ENCODE results near the gene MUC2.

Gene MUC2

DNA sequence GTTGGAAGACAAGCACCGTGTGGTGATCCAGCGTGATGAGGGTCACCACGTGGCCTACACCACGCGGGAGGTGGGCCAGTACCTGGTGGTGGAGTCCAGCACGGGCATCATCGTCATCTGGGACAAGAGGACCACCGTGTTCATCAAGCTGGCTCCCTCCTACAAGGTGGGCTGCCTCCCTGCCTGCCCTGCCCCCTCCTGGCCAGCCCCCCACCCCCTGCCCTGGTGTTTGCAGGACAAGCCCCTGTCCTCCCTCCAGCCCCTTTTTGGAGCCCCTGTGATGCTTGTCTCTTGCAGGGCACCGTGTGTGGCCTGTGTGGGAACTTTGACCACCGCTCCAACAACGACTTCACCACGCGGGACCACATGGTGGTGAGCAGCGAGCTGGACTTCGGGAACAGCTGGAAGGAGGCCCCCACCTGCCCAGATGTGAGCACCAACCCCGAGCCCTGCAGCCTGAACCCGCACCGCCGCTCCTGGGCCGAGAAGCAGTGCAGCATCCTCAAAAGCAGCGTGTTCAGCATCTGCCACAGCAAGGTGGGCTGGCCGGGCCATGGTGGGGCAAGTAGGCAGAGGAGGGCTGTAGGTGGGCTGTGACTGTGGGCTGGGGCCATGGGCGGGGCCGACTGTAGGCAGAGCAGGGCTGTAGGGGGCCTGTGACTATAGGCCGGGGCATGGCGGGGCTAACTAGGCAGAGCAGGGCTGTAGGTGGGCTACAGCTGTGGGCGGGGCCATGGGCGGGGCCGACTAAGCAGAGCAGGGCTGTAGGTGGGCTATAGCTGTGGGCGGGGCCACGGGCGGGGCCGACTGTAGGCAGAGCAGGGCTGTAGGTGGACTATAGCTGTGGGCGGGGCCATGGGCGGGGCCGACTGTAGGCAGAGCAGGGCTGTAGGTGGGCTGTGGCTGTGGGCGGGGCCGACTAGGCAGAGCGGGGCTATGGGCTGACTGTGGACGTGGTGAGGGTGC, 13.6 kb downstream of the MUC2 start:
- no peak for DNase-seq (ENCODE audit: low spot score)

DNA sequence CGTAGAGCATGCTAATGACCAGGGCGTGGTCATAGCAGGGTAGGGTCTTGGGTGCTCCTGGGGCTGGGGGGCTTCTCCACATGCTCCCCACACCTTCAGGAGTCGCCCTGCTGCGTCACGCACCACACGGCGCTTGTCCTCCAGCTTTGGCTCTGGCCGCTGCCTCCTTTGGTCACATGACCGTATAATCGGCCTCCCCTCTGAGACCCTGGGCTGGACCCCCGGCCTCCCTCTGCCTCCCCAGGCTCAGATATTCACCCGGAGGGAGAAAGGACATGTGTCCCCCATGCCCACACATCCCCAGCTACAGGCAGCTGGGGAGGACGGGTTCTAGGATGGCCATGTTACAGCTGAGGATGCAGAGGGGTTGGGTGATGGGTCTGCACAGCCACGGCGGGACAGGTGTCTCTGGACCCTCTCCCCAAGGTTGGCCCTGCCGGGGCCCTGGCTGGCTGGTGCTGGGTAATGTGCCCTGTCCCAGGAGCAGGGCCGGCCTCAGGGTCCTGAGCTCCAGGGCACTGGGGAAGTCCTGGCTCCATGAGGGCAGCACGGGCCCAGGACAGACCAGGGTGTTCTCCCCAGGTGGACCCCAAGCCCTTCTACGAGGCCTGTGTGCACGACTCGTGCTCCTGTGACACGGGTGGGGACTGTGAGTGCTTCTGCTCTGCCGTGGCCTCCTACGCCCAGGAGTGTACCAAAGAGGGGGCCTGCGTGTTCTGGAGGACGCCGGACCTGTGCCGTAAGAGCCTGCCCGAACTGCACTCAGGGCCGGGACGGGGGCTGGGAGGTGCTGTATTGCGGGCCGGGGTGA, 14.5 kb downstream of the MUC2 start:
- DNase-seq (ENCODE audit: low spot score), result no peak

- no peak for DNase-seq (ENCODE audit: low spot score)
Measured at GRCh38 chr11:1089738-1090599, 15.3 kb downstream of the MUC2 start.

GRCh38 chr11:1090600-1091331, 16.1 kb downstream of the MUC2 start:
- no peak for DNase-seq (ENCODE audit: low spot score)

- DNase-seq (ENCODE audit: low spot score), result no peak
Measured at GRCh38 chr11:1091332-1092083, 16.8 kb downstream of the MUC2 start.

GRCh38 chr11:1092145-1092670, 17.5 kb downstream of the MUC2 start:
- no peak for DNase-seq (ENCODE audit: low spot score)

DNA sequence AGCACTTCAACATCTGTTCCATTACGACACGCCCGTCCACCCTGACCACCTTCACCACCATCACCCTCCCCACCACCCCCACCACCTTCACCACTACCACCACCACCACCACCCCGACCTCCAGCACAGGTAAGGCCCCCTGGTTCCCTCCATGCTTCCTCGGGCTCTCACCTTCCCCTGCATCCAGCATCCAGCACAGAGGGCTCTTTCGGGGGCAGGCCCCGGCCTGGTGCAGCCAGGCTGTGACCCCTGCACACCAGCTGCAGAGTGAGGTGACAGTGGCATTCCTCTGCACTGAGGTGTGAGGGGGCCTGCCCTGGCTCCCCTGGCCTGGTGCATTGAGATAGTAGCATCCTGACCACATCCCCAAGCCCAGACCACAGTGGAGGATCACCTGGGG, 18.2 kb downstream of the MUC2 start:
- no peak for DNase-seq (ENCODE audit: low spot score)

DNA sequence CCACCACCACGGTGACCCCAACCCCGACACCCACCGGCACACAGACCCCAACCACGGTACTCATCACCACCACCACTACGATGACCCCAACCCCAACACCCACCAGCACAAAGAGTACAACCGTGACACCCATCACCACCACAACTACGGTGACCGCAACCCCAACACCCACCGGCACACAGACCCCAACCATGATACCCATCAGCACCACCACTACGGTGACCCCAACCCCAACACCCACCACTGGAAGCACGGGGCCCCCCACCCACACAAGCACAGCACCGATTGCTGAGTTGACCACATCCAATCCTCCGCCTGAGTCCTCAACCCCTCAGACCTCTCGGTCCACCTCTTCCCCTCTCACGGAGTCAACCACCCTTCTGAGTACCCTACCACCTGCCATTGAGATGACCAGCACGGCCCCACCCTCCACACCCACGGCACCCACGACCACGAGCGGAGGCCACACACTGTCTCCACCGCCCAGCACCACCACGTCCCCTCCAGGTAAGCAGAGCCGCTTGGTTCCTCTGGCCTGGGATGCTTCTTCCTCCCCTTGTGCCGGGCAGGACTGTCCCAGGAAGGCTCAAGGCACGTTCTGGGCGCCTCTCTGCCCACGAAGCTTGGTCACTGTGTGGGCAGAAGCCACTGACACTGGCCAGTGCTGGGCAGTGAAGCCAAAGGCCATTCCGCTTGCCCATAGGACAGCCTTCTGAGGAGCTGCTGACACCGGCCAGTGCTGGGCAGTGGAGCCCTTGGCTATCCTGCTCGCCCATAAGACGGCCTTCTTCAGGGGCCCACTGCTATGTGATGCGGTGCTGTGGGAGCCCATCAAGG, 25.1 kb downstream of the MUC2 start:
- DNase-seq (ENCODE audit: low spot score), result no peak

GRCh38 chr11:1100417-1101245, 26.0 kb downstream of the MUC2 start:
- DNase-seq (ENCODE audit: low spot score), result no peak

GRCh38 chr11:1101318-1102089, 26.8 kb downstream of the MUC2 start:
- DNase-seq (ENCODE audit: low spot score), result no peak

- DNase-seq (ENCODE audit: low spot score), result no peak
Measured at GRCh38 chr11:1102221-1102971, 27.7 kb downstream of the MUC2 start.

GRCh38 chr11:1102996-1103395, 28.3 kb downstream of the MUC2 start:
- no peak for DNase-seq (ENCODE audit: low spot score)

DNA sequence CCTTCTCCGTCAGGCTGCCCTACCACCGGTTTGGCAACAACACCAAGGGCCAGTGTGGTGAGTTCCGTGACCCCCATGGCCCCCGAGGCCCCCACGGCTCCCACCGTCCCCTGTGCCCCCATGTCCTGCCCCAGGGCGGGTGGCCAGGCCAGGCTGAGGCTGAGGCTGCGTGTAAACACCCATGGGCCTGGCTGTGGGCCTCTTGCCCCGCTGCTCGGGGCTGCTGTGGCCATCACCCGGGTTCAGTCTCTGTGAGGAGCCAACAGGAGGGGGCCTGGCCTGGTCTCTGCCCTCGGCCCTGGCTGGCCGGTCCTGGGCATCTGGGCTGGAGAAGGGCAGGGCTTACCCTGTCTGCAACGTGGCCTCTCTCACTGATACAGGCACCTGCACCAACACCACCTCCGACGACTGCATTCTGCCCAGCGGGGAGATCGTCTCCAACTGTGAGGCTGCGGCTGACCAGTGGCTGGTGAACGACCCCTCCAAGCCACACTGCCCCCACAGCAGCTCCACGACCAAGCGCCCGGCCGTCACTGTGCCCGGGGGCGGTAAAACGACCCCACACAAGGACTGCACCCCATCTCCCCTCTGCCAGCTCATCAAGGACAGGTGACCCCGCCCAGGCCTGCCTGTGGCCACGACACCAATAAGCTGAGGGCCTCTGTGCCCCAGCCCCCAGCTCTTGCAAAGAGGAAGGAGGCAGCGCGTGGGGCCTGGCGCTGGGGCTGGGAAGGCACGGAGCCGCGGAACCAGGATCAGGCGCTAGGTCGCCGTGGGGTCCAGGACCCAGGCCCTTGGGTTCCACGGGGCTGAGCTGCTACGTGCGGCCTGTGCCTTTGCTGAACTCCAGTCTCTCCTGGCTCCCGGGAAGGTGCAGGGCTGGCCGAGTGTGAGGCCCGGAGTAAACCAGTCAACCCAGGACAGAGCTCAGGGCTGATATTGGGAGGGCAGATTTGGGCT, 29.0 kb downstream of the MUC2 start:
- no peak for DNase-seq (ENCODE audit: low spot score)

DNA sequence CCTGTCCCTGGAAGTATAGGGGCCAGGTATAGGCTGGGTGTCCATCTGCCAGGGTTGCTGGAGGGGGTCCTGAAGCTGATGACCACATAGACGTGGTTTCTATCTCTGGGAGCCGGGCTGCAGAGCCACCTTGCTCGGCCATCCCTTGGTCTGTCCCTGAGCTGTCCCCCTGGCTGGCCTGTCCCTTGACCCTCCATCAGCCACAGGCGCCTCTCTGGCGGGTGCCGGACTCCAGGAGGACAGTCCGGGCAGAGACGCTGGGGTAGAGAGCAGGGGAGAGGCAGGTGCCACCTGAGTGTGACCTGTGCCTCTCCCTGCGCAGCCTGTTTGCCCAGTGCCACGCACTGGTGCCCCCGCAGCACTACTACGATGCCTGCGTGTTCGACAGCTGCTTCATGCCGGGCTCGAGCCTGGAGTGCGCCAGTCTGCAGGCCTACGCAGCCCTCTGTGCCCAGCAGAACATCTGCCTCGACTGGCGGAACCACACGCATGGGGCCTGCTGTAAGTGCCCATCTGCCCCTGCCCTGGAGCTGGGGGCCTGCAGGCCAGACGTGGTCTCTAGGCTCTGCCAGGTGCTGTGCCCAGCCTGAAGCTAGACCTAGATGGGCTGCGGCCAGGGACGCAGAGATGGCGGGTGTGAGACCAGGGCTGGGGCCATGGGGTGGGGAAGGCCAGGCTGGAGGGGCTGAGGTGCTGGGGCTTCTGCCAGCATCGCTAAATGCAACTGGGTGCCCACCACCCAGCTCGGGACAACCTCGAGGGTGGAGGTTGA, 29.9 kb downstream of the MUC2 start:
- no peak for DNase-seq (ENCODE audit: low spot score)

- DNase-seq (ENCODE audit: low spot score), result no peak
Measured at GRCh38 chr11:1105183-1105565, 30.5 kb downstream of the MUC2 start.

Measured in Ammon's horn (tissue), 1 donor.